Kidney glomerular epithelial cell (primary cell): Measurements from ENCODE around the gene KCNH1.
"Not testable (repeated sequence)": the region's sequence is repeated elsewhere in the genome, so short reads cannot be mapped to it uniquely, and the experiment has no call there.

Experiments used
- DNase-seq: peaks from one replicate; lab custom pipeline; 2025; lab: John Stamatoyannopoulos, UW

KCNH1 gene

DNA sequence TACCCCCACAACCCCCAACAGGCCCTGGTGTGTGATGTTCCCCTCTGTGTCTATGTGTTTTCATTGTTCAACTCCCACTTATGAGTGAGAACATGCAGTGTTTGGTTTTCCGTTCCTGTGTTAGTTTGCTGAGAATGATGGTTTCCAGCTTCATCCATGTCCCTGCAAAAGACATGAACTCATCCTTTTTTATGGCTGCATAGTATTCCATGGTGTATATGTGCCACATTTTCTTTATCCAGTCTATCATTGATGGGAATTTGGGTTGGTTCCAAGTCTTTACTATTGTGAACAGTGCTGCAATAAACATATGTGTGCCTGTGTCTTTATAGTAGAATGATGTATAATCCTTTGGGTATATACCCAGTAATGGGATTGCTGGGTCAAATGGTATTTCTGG is 122.8 kb downstream of the KCNH1 start:
- not testable (repeated sequence) for DNase-seq

DNA sequence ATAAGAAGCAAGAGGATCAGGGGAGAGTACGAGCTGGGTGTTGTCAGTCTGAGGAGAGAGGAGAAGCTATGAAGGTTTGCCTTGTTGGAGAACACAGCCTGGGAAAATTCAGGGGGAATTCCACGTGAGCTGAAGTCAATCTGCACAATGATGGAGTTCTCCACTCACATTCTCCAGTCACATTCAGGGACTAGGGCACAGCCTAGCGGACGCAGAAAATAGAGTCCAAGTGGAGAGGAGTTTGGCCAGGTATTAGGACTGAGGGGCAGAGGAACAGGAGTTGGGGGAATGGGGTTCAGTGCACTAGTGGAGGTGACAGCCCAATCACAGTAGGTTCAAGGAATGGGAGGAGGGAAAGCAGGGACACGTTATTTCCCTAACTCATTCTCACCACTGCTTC is 124.0 kb downstream of the KCNH1 start:
- no peak for DNase-seq

DNA sequence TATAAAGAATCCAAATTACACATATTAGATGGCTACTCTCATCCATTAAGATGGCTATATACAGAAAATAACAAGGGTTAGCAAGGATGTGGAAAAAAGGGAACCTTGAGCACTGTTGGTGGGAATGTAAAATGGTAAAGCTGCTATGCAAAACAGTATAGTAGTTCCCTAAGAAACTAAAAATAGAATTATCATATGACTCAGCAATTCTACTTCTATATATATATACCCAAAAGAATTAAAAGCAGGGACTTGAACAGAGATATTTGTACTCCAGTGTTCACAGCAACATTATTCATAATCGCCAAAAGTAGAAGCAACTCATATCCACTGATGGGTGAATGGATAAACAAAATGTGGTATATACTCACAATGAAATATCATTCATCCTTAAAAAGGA is 126.1 kb downstream of the KCNH1 start:
- no peak for DNase-seq

DNA sequence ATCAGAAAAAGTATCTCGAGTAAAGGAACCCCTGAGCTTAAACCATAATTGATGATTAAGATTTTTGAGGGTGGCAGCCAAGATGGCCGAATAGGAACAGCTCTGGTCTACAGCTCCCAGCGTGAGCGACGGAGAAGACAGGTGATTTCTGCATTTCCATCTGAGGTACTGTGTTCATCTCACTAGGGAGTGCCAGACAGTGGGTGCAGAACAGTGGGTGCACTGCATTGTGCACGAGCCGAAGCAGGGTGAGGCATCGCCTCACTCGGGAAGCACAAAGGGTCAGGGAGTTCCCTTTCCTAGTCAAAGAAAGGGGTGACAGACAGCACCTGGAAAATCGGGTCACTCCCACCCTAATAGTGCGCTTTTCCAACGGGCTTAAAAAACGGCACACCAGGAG is 138.0 kb downstream of the KCNH1 start:
- not testable (repeated sequence) for DNase-seq

DNA sequence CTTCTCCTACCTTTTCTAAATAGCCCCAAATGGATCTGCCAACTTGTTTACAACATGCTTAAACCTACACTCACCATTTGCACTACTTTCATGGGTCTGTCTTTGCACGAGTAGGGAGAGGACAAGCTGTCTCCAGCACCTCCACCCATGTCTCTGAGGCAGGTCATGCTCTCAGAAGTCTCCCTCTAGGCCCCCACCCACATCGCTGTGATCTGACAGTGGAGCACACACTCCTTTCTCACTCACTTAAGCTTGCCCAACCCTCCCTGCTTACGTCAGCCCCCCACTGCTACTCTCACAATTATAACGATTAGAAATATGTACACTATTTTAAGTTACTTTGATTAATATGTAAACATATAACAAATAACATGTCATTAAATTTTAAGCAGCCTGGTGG is 141.1 kb downstream of the KCNH1 start:
- DNase-seq, result no peak

DNA sequence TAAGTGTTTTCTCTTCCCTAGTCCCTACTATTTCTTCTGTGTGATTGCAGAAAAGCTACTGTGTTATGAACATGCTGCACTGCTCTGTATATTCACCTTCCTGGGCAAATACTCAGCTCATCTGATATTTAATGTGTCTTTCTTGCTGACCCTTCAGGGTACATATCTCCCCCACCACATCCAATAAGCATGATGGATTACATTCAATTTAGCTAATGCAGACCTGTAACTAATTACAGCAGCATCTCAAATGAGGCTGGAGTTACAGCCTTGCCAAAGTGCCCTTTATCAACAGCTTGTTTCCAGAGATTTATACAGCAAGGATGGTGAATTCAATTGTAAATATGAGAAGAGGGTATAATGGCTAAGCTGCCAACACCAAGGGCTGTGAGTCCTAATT is 144.0 kb downstream of the KCNH1 start:
- DNase-seq, result no peak

DNA sequence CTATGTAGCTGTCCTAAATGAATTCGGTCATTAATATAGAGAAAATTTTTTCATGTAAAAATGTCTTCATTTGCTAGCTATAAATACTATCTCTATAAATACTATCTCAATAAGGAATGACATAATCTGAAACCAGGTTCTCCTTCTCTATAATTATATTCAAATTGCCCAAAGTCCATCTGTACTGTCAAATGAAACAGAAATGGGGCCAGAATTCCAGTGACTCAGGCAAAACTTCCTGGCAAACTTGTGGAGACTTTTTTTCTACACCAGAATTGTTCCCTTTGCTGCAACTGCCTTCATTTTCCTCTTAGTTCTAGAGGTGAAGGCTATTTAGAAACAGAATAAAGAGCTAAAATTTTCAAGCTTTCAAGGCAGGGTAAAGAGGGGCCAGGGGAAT is 152.5 kb downstream of the KCNH1 start:
- DNase-seq, result no peak

DNA sequence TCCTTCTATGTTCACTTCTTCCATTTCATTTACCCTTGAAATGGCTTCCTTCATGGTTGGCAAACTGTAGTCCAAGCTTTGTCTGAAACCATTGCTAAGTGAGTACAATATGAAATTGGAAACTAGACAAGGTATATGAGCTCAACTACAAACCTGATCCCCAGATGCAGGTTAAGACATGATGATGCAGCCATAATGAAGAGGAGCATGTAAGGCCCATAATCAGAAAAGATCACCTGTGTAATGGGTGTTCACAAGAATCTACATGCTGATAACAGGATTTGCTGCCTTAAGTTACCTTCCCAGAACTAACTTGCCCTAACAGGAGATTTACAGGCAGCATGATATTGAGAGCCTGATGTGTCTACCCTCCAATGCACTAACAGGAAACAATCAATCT is 153.9 kb downstream of the KCNH1 start:
- no peak for DNase-seq

DNA sequence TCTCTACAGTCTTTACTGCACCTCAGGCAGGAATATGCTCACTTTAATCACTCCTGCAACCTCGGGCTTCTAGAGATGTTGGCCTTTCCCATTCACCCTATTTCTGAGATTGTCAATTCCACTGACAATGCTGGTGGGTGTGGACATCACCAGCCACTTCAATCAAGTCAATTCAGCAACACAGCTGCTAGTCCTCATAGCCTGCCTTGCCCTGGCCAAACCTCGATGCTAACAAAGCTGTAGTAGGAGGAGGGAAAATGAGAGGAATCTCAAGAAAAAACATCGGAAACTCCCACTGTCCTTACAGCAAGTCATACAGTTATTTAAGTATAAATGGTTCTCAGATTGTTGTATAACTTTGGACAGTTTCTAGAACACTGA is 155.0 kb downstream of the KCNH1 start:
- no peak for DNase-seq

DNA sequence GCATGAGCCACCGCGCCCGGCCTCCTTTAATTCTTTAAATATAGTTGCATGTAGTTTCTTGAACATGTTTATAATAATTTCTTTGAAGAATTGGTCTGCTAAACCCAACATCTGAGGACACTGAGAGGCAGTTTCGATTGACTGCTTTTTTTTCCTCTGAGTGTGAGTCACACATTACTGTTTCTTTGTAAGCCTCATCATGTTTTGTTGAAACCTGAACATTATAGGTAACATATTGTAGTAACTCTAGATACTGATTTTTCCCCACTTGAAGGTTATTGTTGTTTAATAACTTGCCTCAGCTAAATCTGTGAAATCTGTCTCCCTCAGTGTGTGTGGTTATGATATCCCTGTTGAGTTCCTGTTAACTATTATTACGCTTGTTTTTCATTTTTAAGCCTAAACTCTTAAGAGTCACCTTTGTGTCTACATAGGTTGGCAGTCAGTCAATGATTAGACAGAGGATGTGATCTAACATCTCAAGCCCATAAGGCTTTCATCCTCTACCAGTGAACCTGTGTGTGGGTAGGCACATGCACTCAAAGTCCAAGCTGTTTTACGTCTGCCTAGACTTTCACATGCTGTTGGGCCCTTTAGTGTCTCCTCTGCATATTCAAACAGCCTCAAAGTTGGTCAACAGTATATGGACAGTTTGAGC is 155.5 kb downstream of the KCNH1 start:
- DNase-seq, result peak; percentile 63

DNA sequence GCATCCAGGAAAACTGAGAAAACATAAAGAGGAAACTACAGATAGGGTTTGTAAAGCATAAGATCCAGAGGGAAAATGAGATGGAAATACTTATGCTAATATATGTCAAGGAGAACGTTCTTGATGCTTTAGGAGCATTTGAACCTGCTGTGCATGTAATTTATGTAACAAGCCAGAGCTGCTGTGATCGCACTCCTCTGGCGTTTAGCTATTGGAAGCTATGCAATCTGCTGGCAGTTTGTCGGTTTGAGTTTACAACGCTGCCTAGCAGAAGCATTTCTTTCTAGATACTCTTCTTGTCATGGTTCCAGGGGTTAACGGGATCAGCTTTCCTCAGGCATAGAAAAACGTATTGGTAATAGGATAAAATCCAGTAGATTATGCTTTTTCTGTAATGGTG is 182.7 kb downstream of the KCNH1 start:
- DNase-seq, result no peak

DNA sequence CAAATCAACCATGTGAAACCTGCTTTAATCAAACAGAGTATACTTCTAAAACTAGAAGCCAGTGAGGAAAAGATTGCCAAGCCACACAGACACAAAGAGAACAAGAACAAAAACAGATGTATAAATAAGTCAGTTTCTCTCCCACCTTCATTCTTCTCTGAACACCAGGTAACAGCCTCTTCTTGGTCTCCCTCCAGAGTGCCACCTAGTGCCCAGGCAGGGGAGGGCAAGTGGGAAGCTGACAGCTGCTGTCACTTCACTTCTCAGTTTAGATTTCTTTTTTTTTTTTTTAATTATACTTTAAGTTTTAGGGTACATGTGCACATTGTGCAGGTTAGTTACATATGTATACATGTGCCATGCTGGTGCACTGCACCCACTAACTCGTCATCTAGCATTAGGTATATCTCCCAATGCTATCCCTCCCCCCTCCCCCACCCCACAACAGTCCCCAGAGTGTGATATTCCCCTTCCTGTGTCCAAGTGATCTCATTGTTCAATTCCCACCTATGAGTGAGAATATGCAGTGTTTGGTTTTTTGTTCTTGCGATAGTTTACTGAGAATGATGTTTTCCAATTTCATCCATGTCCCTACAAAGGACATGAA is 183.9 kb downstream of the KCNH1 start:
- peak; percentile 14 for DNase-seq

DNA sequence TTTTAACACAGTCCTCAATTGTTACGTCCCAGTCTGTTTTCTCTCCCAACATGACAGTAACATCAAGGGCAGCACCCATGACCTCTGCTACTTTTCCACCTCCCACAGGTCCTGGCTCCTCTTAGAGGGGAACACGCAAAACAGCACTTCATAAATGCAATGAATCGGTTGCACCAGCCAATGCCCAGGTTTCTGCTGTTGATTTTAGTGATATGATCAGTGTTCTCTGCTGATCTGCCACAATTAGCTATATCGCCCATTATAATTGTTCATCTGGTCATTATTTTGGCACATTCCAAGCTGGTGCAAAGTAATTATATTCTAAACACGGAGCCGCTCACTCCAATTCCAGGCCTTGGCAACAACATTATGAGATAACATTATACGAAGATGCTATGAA is 184.5 kb downstream of the KCNH1 start:
- no peak for DNase-seq

DNA sequence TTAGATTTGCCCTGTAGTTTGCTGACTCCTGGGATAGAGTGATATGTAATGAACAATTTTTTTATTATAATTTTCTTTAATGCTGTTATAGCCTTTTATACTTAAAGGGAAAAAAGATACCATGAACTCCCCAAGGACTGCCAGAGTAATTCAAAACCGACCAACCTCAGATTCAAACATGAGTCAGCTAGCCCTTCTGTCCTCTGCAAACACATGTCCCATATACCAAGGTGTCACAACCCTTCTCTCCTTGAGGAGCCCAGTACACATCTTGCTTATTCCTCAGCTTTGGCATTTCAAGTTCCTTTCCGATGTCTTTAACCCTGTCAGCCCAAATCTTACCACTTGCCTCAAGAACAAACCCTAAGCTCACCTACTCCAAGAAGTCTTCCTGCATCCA is 184.9 kb downstream of the KCNH1 start:
- no peak for DNase-seq

DNA sequence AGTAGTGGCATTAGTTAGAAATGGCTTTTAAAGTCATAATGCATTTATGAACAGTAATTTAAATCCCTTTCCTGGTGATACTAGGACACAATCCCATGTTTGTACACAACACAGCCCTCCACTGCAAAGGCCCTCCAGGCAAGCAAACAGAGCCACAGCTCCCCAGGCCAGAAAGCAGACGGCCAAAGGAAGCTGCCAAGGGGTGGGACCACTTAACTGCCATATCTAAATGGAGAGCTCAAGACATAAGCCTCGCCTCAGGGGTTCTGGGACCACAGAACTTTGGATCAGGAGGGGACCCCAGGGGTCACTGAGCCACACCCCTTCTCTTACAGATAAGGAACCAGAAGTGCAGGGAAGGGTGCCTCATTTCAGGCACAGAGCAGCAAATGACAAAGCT is 189.7 kb downstream of the KCNH1 start:
- no peak for DNase-seq

DNA sequence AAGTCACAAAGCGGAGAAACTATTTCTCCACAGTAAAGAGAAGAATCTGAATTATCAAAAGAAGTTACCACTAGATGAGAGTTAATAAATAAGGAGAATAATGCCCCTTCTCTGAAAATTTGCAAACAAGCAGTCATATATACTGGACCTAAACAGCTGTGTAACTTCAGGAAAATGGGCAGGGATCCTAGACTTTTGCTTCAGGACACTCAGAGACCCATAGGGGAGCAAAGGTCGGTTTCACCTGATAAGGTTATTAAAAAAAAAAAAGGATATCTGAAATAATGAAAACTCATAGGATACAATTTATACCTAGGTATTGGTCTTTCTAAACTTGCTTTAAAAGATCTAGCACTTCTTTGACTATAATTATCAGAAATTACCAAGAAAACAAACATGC is 191.4 kb downstream of the KCNH1 start:
- DNase-seq, result no peak

DNA sequence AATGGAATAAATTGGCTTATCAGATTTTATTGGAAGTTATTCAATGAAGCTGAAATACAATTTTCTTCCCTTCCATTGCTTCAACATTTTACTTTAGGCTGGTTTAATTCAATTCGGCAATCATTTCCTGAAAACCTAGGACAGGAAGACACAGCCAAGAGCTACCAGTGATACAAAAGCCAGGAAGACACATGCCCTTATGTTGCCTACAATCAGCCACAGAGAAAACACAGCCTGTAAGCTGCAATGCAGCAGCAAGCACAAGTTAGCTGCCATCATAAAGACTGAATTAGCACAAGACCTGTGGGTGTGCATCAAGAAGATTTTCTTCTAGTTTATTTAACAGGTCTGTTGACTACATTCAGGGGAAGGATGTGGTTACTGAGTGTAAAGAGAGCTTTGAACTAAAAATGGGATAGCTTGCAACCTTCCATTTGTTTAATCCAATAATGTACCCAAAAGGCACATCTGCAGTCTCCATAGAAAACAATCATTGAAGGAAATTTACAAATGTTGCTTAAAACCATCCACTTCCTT is 193.8 kb downstream of the KCNH1 start:
- DNase-seq, result no peak

DNA sequence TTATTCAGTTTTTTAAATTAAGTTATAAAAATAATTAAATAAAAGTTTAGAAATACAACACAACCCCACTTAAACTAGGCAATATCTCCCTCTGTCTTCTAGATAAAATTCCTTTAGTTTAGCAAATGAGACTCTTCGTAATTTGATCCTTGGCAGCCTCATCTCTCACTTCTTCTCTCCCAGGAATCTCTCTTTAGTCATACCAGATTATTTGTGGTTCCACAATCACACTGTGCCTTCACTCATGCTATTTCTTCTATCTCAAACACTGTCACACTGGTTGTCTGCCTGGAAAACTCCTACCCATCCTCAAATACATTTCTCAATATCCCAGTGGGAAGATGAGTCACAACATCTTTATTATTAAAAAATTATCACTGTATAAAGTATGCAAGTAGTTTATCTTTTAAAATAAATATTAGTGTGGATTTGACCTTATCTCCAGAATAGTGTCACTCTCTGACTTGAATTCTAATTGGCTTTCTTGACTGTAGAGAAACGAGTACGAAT is 195.5 kb downstream of the KCNH1 start:
- DNase-seq, result no peak

DNA sequence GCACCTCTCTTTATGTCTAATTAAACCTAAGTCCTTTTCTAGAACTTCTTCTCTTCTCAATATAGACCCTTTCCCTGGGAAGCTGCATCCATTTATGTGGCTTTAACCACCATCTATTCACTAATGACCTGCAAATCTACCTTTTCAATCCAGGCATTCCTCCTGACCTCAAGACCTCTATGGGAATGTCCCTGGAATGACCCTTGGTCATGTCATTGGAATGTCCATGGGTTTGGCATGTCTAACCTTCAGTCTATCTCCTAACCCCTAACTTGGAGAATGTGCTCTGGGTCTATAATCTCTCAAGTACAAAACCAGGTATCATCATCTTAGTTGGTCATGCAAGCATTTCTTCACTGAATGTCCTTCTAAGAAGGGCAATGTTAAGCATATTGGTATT is 196.1 kb downstream of the KCNH1 start:
- peak; percentile 2 for DNase-seq

DNA sequence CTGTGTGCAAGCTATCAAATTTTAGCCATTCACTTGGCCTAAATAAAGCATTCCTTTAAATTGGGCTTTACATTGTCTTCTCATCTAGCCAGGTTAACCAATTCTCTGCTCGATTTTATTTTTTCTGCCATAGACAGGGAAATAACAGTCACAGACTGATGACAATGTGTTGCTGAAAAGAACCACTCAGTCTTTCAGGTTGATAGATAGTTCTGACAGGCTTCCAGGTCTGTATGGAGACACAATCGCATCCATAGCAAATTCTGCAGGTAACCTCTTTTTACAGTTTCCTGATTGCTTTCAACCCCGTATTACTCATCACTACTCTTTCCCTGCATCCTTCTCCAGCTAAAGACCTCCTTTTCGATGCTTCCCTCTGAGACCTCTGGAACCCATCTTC is 198.0 kb downstream of the KCNH1 start:
- no peak for DNase-seq

DNA sequence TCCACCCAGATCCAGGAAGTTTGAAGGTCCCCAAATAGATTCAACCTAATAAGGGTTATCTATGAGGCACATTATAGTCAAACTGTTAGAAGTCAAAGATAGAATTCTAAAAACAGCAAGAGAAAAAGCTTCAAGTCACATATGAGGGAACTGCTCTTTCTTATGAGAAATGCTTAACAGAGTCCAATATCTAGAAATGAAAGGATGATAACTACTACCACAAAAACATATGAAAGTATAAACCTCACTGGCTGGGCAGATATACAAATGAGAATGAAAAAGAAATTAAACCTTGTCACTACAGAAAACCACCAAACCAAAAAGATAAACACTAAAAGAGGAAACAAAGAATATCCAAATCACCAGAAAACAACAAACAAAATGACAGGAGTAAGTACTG is 201.8 kb downstream of the KCNH1 start:
- DNase-seq, result no peak

DNA sequence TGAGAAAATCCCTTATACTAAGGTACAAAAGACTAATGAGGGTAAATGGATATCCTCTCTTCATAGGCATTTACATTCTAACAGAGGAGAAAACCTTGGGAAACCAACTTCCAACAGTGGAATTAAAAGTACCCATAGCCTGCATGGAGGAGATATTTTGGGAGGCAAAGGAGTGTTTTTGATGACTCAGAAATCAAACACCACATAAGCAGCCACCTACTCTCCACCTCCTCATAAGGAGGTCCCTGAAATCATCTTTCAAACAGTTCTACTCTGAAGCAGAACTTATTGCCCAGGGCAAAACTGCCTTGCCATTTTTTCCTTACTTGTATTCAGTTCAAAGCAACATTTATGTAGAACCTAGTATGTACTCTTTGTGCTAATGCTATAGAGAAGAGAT is 211.3 kb downstream of the KCNH1 start:
- no peak for DNase-seq

DNA sequence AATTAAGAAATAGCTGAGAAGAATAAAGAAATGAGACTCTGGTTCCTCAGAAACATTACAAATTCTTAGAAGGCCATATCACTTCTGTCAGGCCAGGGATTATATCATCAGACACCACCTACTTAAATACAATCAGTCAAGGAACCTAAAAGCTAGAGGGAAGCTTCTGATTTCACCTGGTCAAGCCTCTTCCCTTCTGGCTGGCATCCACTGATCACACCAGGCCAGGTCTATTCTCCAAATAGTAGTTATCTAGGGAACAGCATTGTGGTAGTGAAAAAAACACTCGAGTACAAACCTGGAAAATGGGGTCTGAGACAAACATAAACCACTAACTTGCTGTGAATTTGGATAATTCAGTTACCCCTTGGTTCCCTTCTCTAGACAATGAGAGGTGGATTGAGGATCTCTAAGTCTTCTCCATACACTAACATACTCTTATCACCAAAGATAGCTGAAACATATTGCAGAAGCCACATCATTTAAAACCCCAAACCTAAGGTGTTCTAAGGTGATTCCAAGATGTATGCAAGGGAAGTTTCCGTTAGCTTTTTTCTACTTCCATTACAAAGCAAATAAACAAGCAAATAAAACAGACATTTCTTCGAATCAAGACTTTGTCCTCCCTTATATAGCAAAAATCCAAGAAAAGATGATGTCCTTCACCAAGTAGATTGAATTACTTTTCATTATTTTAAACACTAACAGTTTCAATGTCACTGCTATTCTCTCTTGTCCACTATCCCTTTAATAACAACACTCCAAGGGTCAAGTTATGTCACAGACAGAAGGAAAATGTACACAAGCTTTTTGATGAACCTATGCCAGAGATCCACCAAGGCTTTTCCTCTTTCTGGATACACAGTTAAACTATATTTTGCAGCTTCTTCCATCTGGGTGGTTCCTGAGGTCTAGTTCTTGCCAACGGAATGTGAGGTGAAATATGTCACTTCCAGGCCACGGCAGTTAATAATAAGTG is 212.9 kb downstream of the KCNH1 start:
- DNase-seq, result no peak
